HG03025 (cell line): ENCODE data around the gene SMC6.

Source experiments
- ATAC-seq: cut with Tn5 transposase; IDR thresholded peaks from one replicate; pipeline ENCODE4 v1.9.1; 2021; ENCODE audit warnings: mild to moderate bottlenecking, moderate library complexity; ENCODE audit not compliant: unreplicated experiment, low FRiP score

Gene SMC6

GRCh38 chr2:17753803-17754663, at the start of gene SMC6, which contains the start of gene GEN1:
Gene SMC6, minus strand, starts transcription at chr2:17753810. Its CDS starts 7,864 bp downstream, at chr2:17745946.
Gene GEN1, plus strand, starts transcription at chr2:17754138. Its CDS starts 5,806 bp downstream, at chr2:17759944.
- ATAC-seq, result peak; percentile 63

- ATAC-seq, result no peak
Observed at GRCh38 chr2:17800693-17801458, 47.3 kb upstream of the SMC6 start.

DNA sequence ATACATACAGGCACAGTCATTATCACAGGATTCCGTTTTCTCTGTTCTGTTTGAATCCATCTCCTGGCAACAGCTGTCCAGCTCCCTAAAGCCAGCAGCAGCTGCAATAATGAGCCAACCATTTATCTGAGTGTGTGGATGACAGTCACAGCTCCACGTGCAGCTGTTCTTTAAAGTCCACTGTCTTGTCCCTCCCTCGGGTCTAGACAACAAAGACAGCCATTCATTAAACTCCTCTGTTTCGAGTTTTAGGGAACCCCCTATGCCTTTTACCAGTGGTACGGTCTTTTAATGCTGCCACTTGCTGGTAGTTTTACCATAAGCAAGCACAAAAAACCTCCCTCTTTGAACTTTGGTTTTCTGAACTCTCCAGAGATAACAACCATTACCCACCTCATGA, 46.6 kb upstream of the SMC6 start:
- no peak for ATAC-seq

DNA sequence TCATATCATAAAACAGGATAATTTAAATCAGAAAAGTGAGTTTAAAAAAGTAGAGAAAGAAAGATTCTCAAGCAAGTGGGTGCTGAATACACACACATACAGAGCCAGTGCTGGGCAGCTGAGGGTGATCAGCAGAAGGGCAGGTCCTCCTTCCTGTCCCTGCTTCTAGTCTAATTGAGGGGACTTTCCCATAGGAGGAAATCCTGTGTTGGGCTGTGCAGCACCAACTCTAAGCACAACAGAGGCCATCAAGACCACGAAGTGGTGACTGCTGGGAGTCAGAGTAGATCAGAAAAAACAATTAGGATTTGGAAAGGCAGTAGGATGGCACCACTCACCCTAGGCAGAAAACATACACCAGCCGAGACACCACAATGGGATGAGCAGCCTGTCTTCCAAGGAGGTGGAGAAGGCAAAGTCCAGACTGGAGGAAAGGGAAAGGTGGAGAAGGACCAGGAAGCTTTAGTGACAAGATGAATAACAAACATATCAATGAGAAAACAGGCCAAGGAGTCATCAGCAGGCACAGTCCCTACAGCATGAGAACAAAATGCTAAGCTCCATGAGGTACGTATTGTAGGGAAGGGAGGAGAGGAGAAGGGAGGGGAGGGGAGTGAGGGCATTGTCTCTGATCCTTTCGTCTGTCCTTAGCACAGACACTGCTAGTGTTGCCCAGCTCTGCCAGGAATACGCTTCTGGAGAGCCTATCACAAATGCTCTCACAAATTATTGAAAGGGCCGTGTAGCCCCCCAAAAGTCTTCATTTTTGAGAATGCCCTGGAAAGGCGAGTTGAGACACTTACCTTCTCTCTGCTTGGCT, 45.9 kb upstream of the SMC6 start:
- no peak for ATAC-seq

GRCh38 chr2:17798338-17798737, 44.7 kb upstream of the SMC6 start:
- ATAC-seq, result no peak

DNA sequence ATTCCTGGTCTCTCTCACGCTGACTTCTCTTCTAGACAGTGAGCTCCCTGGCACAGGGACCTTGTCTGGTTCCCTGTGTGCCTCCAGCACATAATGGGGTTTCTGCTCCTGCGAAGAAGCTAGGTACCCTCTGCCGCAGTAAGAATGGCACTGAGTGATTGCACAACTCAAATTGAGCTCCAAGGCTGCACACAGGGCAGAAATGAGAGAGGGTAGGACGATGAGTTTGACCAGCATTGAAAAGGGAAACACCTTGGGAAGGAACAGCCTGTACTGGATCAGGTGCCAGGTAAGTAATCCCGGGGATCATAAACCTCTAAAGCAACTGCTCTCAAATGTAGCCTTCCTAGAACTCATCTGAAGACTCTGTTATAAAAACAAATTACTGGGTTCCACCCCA, 41.7 kb upstream of the SMC6 start:
- no peak for ATAC-seq

- no peak for ATAC-seq
Observed at GRCh38 chr2:17793803-17794354, 40.3 kb upstream of the SMC6 start.

- ATAC-seq, result no peak
Observed at GRCh38 chr2:17793296-17793695, 39.7 kb upstream of the SMC6 start.

- no peak for ATAC-seq
Observed at GRCh38 chr2:17792515-17792914, 38.9 kb upstream of the SMC6 start.

DNA sequence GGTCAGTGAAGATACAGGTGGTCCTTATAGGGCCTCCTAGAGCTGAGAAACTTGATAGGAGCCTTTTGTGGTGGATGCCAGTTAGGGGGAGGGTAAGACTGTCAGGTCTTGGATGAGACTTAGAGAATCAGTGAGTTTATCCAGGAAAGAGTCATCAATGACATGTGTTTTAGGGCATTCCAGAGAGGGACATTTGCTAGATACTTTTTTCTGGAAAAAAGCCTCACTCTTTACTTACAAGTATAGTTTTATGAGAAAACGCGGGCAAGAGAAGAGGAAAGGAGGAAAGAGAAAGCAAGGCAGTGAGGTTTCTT, 38.2 kb upstream of the SMC6 start:
- ATAC-seq, result no peak

GRCh38 chr2:17791121-17791816, 37.7 kb upstream of the SMC6 start:
- no peak for ATAC-seq

GRCh38 chr2:17790536-17790935, 36.9 kb upstream of the SMC6 start:
- no peak for ATAC-seq

- no peak for ATAC-seq
Observed at GRCh38 chr2:17788773-17789172, 35.2 kb upstream of the SMC6 start.

- no peak for ATAC-seq
Observed at GRCh38 chr2:17786727-17787126, 33.1 kb upstream of the SMC6 start.

GRCh38 chr2:17781482-17781881, 27.9 kb upstream of the SMC6 start:
- ATAC-seq, result no peak

DNA sequence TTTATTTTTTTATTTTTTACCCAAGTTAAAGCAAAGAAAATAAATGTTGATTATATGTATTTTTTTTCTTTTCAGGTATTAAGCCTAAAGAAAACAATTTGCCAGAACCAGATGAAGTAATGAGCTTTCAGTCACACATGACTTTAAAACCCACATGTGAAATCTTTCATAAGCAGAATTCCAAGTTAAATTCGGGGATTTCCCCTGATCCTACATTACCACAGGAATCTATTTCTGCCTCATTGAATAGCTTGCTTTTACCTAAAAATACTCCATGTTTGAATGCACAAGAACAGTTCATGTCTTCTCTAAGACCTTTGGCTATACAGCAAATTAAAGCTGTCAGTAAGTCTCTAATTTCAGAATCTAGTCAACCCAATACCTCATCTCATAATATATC, 26.9 kb upstream of the SMC6 start:
- no peak for ATAC-seq

DNA sequence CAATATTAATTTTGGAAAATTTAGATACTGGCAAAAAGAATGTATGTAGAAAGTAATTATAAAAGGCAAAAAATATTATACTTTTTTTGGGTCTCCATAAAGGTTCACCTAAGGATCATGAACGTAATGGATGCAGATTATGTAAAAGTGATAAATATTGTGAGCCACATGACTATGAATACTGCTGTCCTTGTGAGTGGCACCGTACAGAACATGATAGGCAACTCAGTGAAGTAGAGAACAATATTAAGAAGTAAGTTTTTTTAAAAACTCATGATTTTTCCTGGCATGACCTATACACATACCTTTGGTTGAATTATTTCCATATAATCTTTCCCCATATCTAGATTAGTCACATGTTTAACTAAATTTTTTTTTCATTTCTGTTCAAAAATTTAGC, 18.9 kb upstream of the SMC6 start:
- ATAC-seq, result no peak

- ATAC-seq, result no peak
Observed at GRCh38 chr2:17771956-17772355, 18.3 kb upstream of the SMC6 start.

DNA sequence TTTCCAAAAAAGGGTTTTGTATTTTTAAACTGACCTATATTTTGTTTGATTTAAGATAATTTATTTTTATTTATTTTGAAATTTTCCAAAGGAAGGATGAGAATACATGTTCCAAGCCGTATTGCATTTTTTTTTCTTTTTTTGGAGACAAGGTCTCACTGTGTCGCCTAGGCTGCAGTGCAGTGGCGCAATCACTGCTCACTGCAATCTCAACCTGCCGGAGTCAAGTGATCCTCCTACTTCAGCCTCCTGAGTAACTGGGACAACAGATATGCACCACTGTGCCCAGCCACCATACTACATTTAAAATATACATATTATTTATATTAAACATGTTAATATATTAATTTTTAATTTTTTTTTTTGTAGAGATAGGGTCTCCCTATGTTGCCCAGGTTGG, 15.3 kb upstream of the SMC6 start:
- ATAC-seq, result no peak

GRCh38 chr2:17765398-17765797, 11.8 kb upstream of the SMC6 start:
- no peak for ATAC-seq
